ENCODE results near the gene CAMK2D.

The CAMK2D gene

DNA sequence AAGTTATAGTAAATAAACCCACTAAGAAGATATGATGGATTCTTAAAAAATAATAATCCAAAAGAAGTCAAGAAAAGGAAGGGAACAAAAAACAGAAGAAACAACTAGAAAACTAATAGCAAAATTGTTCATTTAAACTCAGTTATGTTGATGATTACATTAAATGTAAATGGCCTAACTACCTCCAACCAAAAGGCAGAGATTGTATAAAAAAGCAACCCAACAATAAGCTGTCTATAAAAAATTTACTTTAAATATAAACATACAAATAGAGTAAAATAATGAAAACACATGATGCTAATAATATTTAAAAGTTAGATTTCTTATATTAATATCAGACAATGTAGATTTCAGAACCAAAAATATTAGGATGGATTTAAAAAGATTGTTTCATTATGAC is 340.6 kb downstream of the CAMK2D start:
- DNase-seq, result no peak

DNA sequence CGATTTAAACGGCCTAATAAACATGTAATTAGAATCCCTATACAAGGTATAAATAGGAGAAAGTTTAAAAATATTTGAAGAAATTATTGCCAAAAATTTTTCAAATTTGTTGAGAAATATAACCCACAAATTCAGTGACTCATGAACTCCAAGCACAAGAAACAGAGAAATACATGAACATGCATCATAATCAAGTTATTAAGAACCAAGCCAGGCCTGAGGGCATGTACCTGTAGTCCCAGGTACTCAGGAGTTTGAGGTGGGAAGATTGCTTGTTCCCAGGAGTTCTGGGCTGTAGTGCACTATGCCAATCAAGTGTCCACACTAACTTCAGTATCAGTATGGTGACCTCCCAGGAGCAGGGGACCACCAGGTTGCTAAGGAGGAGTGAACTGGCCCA is 341.9 kb downstream of the CAMK2D start:
- DNase-seq, result no peak

DNA sequence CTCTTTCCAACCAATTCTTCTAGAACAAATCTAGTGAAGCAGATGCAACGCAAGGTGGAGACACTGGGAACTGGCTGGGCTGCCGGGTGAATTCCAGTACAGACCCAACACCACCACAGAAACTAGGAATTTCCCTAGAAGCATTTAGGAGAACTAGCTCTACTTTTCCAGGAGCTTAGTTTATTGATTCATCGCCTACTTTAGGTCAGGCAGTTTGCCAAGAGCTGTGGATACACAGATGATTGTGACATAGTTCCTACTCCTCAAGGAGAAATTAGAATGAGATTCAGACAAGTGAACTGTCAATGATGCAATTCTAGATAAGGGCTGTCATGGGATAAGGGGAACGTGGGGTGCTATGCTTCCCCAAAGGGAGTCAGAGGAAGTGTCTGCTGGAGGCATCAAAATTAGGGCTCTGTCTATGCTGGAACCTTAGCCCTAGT is 350.0 kb downstream of the CAMK2D start:
- no peak for DNase-seq

DNA sequence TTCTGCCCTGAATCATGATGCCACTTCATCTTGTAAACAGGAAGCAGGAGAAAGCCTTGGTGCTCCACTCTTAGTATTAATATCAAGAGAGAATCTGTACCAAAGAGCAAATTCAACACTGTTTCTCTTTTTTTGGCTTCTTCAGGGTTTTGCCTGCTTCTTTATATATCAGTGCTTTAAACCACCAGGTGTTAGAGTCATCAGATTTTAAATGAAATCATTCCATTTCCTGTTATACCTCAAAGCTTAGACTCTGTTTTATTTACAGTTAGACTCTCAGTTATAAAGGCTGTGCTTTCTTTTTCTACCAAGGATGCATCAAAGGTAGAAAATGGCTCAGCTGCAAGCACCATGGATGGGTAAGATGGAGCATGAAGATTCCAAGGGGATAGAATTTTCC is 350.9 kb downstream of the CAMK2D start:
- no peak for DNase-seq

DNA sequence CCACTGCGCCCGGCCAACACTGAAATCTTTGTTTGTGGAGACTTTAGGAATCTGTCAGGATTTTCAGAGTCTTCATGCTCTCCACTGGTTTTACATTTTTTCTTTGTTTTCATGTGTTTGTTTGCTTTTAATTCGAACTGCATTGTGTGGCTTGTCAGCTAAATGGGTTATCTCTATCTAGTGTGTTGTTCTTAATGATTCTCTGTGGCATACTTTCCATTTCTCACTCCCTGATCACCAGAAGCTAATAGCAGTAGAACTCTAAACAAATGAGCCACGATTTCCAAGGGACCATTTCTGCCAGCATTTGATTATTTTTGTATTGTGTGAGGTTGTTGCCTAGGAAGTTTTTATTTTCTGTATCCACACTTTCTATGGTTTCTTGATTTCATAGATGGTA is 352.4 kb downstream of the CAMK2D start:
- DNase-seq, result no peak

DNA sequence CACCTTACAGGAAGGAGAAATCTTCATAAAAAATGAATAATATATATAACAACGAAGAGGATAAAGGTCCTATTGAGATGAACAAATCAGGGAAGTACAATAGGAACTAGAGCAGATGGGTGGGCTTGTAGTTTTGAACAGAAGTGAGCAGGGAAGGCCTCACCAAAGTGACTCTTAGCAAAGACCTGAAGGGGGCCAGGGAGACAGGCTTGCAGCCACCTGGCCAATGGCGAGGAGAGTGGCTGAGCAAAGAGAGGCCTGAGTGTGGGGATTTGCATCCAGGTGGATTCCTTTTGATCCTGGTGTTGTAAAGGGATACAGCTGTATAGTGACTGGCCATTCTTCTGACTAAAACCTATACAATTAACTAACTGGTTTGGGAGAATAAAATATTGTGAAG is 354.1 kb downstream of the CAMK2D start:
- DNase-seq, result no peak

DNA sequence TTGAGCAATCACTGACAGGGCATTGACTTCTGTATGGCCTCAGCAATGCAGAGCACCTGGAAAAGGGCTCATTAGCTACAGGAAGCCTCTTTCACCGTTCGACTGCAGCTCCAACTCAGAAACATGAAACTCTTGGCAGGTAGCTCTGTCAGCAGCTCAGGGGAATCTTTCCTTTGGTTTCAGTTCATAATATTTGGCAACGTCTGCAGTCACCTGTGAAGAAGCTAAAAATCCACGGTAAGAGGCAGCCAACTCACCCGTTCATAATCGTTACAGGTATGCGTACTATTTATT is 354.9 kb downstream of the CAMK2D start:
- DNase-seq, result no peak

DNA sequence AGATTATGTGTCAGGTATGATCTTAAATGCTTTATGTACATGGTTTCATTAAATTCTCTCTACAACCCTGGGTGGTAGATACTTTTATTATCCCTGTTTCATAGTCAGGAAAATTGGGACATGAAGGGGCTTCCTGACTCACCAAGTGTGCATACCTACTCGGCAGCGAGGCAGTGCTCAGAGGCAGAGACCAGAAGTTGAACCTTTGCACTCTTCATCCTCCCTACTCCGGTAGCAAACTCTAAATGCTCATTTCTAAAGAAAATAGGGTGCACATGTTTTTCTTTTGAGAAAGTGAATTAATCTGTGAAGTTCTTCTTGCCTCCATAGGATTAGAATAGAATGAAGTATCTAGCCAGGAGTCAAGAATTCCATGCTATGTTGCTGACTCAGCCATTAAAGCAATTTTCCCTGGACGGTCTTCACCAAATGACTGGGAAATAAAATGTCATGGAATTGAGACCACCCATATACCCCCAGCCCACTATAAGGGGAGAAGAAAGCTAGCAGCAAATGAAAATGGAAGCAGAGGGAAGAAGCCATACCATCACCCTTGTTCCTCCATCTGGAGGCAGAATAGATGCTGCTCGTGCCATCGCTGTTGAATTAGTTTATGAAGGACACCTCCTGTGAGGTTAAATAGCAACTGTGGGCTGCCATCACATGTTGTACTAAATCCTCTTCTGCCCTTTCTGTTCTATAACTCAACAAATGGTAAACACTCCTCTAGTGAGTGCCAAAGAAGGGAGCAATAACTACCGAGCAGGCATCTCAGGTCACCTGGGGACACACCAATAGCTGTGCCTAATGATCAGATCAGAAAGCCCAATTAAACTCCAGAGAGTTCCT is 355.4 kb downstream of the CAMK2D start:
- DNase-seq, result no peak

DNA sequence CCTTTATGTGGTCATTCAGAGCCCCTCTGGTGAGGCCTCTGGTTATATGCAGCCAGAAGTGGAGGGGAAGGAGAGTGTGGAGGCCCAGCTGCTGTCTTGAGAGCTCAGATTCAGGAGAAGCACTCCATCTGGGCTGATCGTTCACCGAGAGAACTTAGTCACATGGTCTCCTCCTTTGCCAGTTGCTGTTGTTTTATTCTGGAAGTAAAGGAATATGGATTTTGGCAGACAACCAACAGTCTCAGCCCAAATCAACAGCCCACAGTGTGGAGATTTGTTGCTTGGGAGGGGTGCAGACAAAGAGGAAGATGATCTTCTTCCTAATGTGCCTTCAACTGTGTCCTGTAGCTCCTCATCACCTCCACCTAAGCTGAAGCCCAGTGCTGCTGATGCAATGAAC is 356.7 kb downstream of the CAMK2D start:
- no peak for DNase-seq

DNA sequence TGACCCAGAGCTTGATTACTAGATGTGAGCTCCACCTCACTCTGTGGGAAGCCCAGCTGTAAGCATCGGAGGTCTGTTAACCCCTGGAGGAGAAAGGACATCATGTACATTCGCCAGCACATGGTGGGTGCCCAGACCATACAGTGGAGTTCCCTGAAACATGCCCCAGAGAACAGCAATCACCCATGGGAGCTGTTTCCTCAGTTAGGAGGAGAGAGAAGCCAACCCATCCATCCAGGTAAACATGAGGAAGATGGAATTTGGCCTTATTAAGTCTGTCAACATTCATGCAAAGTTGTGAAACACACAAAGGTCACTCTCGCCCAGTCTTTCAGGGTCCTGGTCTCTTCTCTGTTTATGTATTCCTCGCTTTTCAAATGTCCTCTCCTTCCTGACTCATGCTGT is 357.4 kb downstream of the CAMK2D start:
- no peak for DNase-seq
